Adipose tissue (tissue), 3 donors: Measurements from ENCODE around the gene CUEDC2. TPM values are rescaled to one million over a fixed set of nuclear protein-coding genes. Genes with fewer than 3 reads are reported as not detected.

Experiments used
- H3K27ac ChIP-seq: one replicate; pipeline ENCODE4 v1.5.1; 2013; ENCODE audit warnings: low read depth, low read length
- WGBS, 3 donors: extraction: QIAGEN DNeasy Blood & Tissue Kit; methylation state at CpG; one replicate each; pipeline ENCODE4 v1.1.7; 2013; 5-methylcytosine and 5-hydroxymethylcytosine counted together
- polyA plus RNA-seq, 3 donors: library from polyadenylated mRNA; stranded (reverse); fragments of 200-250 nt; gene quantifications; one replicate each; pipeline ENCODE4 v1.2.3, GENCODE V29; 2013
- donor health status: healthy with polysubstance abuse.
- donor health status: Bipolar disorder and iron deficiency.
- donor health status: healthy.

The CUEDC2 gene
- polyA plus RNA-seq, 3 donors = 37.6 to 61.4 (median 59.0) TPM

GRCh38 chr10:102414749-102415148 is 17.6 kb downstream of the CUEDC2 start:
- H3K27ac ChIP-seq = no peak overlapping the region
- WGBS, 3 donors = 44 to 49% (median 44%) methylated on average over 19 to 20 of the region's 20 CpGs

- 69 to 83% (median 78%) methylated on average over 16 of the region's 16 CpGs for WGBS, 3 donors
- H3K27ac ChIP-seq = no peak overlapping the region
These were observed 18.4 kb downstream of the CUEDC2 start for GRCh38 chr10:102413806-102414561.

GRCh38 chr10:102413053-102413705 is 19.2 kb downstream of the CUEDC2 start:
- H3K27ac ChIP-seq = no peak overlapping the region
- 19 to 22% (median 20%) methylated on average over 5 of the region's 5 CpGs for WGBS, 3 donors

DNA sequence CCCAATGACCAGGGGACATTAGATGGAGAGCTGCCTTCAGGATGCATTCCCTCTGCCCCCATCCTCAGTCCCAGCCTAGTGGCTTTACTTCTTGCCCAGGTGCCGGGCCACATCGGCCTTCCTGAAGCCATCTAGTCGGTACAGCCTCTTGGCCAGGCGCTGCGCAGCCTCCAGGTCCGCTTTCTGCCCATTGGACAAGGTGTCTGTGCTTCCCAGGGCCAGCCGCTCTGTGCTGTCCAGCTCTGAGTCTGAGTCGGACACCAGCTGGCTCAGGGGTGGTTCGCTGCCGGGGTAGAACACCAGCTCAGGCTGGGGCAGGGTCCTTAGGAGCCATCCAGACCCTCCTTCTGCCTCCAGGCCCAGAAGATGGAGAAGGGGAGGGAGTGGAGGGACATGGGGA is 20.1 kb downstream of the CUEDC2 start:
- no peak overlapping the region for H3K27ac ChIP-seq
- WGBS, 3 donors = 83 to 91% (median 89%) methylated on average over 10 of the region's 10 CpGs

DNA sequence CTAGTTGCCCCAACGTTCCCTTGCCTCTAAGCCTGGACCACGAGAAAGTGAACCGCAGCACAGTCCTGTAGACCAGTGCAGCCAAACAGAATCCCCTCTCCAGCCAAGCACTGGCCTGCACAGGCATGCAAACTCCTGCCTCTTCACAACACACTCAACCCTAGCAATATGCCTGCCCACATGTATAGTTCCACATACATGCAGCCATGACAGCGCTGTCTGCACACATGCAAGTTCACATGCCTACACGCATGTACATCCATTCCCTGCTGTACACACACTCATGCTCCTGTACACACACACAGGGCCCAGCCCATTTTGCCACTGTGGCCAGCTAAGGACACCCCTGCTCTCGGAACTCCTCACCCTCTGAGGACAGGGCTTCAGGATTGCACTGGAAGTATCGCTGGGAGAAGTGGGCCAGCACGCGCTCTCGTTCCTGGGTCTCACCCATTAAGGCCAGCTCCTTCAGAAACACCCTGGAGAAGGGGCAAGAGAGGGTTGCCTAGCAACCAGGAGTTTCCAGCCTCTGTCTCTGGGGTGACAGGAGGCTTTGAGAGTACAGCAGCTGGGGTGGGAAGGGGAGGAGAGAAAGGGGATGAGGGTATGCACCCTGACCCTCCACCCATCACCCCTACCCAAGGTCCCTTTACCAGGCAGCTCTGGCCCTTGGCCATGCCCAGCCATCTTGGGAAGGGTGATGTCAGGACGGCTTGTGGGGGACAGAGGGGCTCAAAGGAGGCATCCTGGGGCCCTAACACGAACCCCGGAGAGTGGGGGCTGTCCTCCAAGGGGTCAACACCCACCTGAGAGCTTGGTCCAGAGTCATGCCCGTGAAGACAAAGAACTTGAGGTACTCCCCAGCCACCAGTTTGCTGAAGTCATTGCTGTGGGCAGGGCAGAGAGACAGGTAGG is 20.8 kb downstream of the CUEDC2 start:
- WGBS, 3 donors = 77 to 82% (median 81%) methylated on average over 14 of the region's 14 CpGs
- H3K27ac ChIP-seq = no peak overlapping the region

- WGBS, 3 donors = 1 to 2% (median 2%) methylated on average over 34 to 48 of the region's 48 CpGs
- H3K27ac ChIP-seq = no peak overlapping the region
These were observed 21.8 kb downstream of the CUEDC2 start for GRCh38 chr10:102410429-102411073.

- 24 to 31% (median 27%) methylated on average over 23 to 24 of the region's 24 CpGs for WGBS, 3 donors
- H3K27ac ChIP-seq = no peak overlapping the region
These were observed 22.6 kb downstream of the CUEDC2 start for GRCh38 chr10:102409604-102410428.

DNA sequence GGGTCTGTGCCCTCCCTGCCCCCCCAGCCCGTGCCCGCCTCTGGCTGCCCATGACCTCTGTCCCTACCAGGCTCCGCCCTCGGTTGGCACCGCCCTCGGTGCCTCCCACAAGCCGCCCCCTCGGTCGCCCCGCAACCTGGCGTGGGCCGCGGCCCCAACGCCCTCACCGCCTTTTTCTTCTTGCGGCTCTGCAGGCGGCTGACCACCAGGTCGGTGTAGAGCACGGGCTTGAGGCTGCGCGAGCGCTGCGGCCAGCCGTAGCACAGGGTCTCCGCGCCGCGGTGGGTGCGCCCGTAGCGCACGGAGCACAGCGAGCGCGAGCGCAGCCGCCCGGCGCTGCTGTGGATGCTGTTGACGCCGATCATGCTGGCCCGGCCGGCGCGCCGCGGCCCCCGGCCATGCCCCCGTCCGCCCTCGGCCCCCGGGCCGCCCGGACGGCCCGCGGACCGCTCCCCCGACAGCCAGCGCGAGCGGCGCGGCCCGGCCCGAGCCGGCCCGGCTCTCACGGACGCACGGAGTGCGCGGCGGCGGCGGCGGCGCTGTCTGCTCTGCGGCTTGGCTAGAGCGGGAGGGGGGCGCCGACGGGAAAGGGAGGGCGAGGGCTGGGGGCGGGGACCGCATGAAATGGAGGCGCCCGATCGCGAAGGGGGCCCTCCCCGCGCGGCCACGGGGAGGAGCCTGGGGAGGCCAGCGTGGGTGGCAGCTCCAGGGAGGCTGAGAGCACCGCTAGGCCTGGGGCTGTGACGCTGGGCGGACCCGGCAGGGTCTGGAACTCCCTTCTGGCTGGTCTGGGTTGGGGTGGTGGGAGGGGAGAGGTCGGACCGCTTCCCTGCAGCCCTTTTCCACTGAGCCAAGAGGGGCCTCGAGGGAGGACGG is 23.4 kb downstream of the CUEDC2 start:
- WGBS, 3 donors = 0 to 2% (median 1%) methylated on average over 91 to 102 of the region's 103 CpGs
- no peak overlapping the region for H3K27ac ChIP-seq

GRCh38 chr10:102408131-102408727 is 24.1 kb downstream of the CUEDC2 start:
- 55 to 61% (median 57%) methylated on average over 14 of the region's 14 CpGs for WGBS, 3 donors
- no peak overlapping the region for H3K27ac ChIP-seq

GRCh38 chr10:102407425-102408130 is 24.8 kb downstream of the CUEDC2 start:
- no peak overlapping the region for H3K27ac ChIP-seq
- WGBS, 3 donors = 78 to 84% (median 81%) methylated on average over 13 of the region's 13 CpGs

DNA sequence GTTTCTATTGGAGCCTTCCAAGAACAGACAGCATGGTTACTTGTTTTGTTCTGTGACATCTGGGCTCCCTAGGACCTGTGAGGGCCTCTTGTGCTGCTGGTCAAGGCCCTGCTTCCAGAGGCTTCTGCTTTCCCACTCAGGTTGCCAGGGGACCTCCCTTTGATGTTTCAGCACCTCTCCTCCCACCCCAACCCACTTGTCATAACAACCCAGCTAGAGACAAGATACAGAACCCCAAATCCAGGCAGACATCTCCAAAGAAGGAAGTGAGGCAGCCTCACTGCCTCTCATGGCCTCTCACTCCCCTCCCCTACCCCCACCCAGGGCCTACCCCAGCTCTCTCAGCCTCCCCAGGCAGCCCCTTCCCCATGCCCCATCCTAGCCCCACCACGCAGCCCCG is 25.6 kb downstream of the CUEDC2 start:
- 85 to 95% (median 88%) methylated on average over 2 of the region's 2 CpGs for WGBS, 3 donors
- no peak overlapping the region for H3K27ac ChIP-seq

GRCh38 chr10:102405632-102406031 is 26.7 kb downstream of the CUEDC2 start:
- no peak overlapping the region for H3K27ac ChIP-seq

GRCh38 chr10:102405108-102405571 is 27.2 kb downstream of the CUEDC2 start:
- no peak overlapping the region for H3K27ac ChIP-seq
- 66 to 82% (median 77%) methylated on average over 19 of the region's 19 CpGs for WGBS, 3 donors

More at GRCh38 chr10:102405632-102406031, 26.7 kb downstream of the CUEDC2 start:
- WGBS, 3 donors = 69 to 83% (median 75%) methylated on average over 6 of the region's 6 CpGs

- H3K27ac ChIP-seq = no peak overlapping the region
- WGBS, 3 donors = 82 to 85% (median 82%) methylated on average over 17 of the region's 17 CpGs
These were observed 27.8 kb downstream of the CUEDC2 start for GRCh38 chr10:102404361-102405107.

- WGBS, 3 donors = 78 to 89% (median 88%) methylated on average over 13 of the region's 13 CpGs
- H3K27ac ChIP-seq = no peak overlapping the region
These were observed 29.3 kb downstream of the CUEDC2 start for GRCh38 chr10:102403115-102403514.
